WTC11 (cell line): ENCODE measurements around the gene NECAB3. TPM values are rescaled to one million over a fixed set of nuclear protein-coding genes. Genes with fewer than 3 reads are reported as not detected.
A peak's percentile ranks its signal among the peaks of the same experiment; 100 is the strongest.

Source experiments
- CBFB ChIP-seq: sonication (generic); formaldehyde crosslinking; IDR thresholded peaks from 2 replicates; pipeline ENCODE4 v1.8.1; 2022; ENCODE audit warnings: mild to moderate bottlenecking, low read depth, missing genetic modification reagents
- E2F5 ChIP-seq: sonication (generic); formaldehyde crosslinking; IDR thresholded peaks from 2 replicates; pipeline ENCODE4 v1.8.1; 2022; ENCODE audit warnings: mild to moderate bottlenecking, moderate library complexity, missing genetic modification reagents
- ETV6 ChIP-seq: sonication (generic); formaldehyde crosslinking; IDR thresholded peaks from 2 replicates; pipeline ENCODE4 v1.8.1; 2022; ENCODE audit warnings: mild to moderate bottlenecking, missing genetic modification reagents
- FOXK1 ChIP-seq: sonication (generic); formaldehyde crosslinking; IDR thresholded peaks from 2 replicates; pipeline ENCODE4 v1.8.0; 2022; ENCODE audit warnings: mild to moderate bottlenecking, moderate library complexity, missing genetic modification reagents
- FOXP1 ChIP-seq: sonication (generic); formaldehyde crosslinking; IDR thresholded peaks from 2 replicates; pipeline ENCODE4 v1.8.0; 2022; ENCODE audit warnings: missing genetic modification reagents, mild to moderate bottlenecking, moderate library complexity, borderline replicate concordance
- MYBL2 ChIP-seq: sonication (generic); formaldehyde crosslinking; IDR thresholded peaks from 2 replicates; pipeline ENCODE4 v1.8.1; 2023; ENCODE audit warnings: mild to moderate bottlenecking, moderate library complexity, missing genetic modification reagents
- NR3C1 ChIP-seq: sonication (generic); formaldehyde crosslinking; conservative IDR thresholded peaks from 2 replicates; pipeline ENCODE4 v1.8.1; 2023; ENCODE audit warnings: low read depth, mild to moderate bottlenecking, missing genetic modification reagents
- OVOL2 ChIP-seq: fragments of 250-450 bp; sonication (Bioruptor Pico); IDR thresholded peaks from 2 replicates; pipeline ENCODE4 v1.9.0; 2021; ENCODE audit warnings: mild to moderate bottlenecking, borderline replicate concordance
- SOX15 ChIP-seq: fragments of 250-450 bp; sonication (Bioruptor Pico); IDR thresholded peaks from 2 replicates; pipeline ENCODE4 v1.9.0; 2021; ENCODE audit warnings: mild to moderate bottlenecking
- ZBTB21 ChIP-seq: sonication (generic); formaldehyde crosslinking; IDR thresholded peaks from 2 replicates; pipeline ENCODE4 v1.8.1; 2023; ENCODE audit warnings: mild to moderate bottlenecking, missing genetic modification reagents, borderline replicate concordance
- total RNA-seq: library from RNA; stranded (reverse); gene quantifications from 3 replicates; pipeline ENCODE4 v1.2.3, GENCODE V29; 2021
- TF ChIP-seq, protein P1 (sequence below): sonication (generic); formaldehyde crosslinking; IDR thresholded peaks from 2 replicates; pipeline ENCODE4 v1.8.1; 2023; ENCODE audit warnings: mild to moderate bottlenecking, moderate library complexity, missing genetic modification reagents
- TF ChIP-seq, protein P2 (sequence below): fragments of 250-450 bp; sonication (Bioruptor Pico); IDR thresholded peaks from 2 replicates; pipeline ENCODE4 v1.9.0; 2021; ENCODE audit warnings: moderate library complexity, mild to moderate bottlenecking, inconsistent platforms, borderline replicate concordance
- TF ChIP-seq, protein P3 (sequence below): sonication (generic); formaldehyde crosslinking; IDR thresholded peaks from 2 replicates; pipeline ENCODE4 v1.8.0; 2023; ENCODE audit warnings: missing genetic modification reagents, mild to moderate bottlenecking, borderline replicate concordance
- TF ChIP-seq, protein P4 (sequence below): sonication (generic); formaldehyde crosslinking; IDR thresholded peaks from 2 replicates; pipeline ENCODE4 v1.8.1; 2022; ENCODE audit warnings: missing genetic modification reagents, borderline replicate concordance
- TF ChIP-seq, protein P5 (sequence below): sonication (generic); formaldehyde crosslinking; conservative IDR thresholded peaks from 2 replicates; pipeline ENCODE4 v1.8.1; 2022; ENCODE audit warnings: mild to moderate bottlenecking, missing genetic modification reagents
- TF ChIP-seq, protein P6 (sequence below): sonication (generic); formaldehyde crosslinking; IDR thresholded peaks from 2 replicates; pipeline ENCODE4 v1.8.0; 2022; ENCODE audit warnings: mild to moderate bottlenecking, missing genetic modification reagents

The NECAB3 gene
- total RNA-seq, 1 experiment from 2014 or later, result 38.0 TPM

- TF ChIP-seq, protein P1, sequence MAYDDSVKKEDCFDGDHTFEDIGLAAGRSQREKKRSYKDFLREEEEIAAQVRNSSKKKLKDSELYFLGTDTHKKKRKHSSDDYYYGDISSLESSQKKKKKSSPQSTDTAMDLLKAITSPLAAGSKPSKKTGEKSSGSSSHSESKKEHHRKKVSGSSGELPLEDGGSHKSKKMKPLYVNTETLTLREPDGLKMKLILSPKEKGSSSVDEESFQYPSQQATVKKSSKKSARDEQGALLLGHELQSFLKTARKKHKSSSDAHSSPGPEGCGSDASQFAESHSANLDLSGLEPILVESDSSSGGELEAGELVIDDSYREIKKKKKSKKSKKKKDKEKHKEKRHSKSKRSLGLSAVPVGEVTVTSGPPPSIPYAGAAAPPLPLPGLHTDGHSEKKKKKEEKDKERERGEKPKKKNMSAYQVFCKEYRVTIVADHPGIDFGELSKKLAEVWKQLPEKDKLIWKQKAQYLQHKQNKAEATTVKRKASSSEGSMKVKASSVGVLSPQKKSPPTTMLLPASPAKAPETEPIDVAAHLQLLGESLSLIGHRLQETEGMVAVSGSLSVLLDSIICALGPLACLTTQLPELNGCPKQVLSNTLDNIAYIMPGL (CRISPR knock-in tag), result peak; percentile 45; the same call in 1 of the 2 replicates
- TF ChIP-seq CBFB (CRISPR knock-in tag) (peak; percentile 92; the same call in 1 of the 2 replicates), ETV6 (CRISPR knock-in tag) (peak; percentile 76), FOXP1 (CRISPR knock-in tag) (peak; percentile 17; the same call in 1 of the 2 replicates), E2F5 (CRISPR knock-in tag) (peak; percentile 64; the same call in 1 of the 2 replicates), NR3C1 (CRISPR knock-in tag) (0 out of 2 replicates have a peak, but pooled peaks have one; percentile 69), MYBL2 (CRISPR knock-in tag) (peak; percentile 40; the same call in 1 of the 2 replicates), SOX15 (CRISPR knock-in tag) (no peak), FOXK1 (CRISPR knock-in tag) (peak; percentile 58; the same call in 1 of the 2 replicates), OVOL2 (CRISPR knock-in tag) (no peak), ZBTB21 (CRISPR knock-in tag) (peak; percentile 72; the same call in 1 of the 2 replicates)
- TF ChIP-seq, protein P2, sequence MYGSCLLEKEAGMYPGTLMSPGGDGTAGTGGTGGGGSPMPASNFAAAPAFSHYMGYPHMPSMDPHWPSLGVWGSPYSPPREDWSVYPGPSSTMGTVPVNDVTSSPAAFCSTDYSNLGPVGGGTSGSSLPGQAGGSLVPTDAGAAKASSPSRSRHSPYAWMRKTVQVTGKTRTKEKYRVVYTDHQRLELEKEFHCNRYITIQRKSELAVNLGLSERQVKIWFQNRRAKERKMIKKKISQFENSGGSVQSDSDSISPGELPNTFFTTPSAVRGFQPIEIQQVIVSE (CRISPR knock-in tag), result no peak
- TF ChIP-seq, protein P3, sequence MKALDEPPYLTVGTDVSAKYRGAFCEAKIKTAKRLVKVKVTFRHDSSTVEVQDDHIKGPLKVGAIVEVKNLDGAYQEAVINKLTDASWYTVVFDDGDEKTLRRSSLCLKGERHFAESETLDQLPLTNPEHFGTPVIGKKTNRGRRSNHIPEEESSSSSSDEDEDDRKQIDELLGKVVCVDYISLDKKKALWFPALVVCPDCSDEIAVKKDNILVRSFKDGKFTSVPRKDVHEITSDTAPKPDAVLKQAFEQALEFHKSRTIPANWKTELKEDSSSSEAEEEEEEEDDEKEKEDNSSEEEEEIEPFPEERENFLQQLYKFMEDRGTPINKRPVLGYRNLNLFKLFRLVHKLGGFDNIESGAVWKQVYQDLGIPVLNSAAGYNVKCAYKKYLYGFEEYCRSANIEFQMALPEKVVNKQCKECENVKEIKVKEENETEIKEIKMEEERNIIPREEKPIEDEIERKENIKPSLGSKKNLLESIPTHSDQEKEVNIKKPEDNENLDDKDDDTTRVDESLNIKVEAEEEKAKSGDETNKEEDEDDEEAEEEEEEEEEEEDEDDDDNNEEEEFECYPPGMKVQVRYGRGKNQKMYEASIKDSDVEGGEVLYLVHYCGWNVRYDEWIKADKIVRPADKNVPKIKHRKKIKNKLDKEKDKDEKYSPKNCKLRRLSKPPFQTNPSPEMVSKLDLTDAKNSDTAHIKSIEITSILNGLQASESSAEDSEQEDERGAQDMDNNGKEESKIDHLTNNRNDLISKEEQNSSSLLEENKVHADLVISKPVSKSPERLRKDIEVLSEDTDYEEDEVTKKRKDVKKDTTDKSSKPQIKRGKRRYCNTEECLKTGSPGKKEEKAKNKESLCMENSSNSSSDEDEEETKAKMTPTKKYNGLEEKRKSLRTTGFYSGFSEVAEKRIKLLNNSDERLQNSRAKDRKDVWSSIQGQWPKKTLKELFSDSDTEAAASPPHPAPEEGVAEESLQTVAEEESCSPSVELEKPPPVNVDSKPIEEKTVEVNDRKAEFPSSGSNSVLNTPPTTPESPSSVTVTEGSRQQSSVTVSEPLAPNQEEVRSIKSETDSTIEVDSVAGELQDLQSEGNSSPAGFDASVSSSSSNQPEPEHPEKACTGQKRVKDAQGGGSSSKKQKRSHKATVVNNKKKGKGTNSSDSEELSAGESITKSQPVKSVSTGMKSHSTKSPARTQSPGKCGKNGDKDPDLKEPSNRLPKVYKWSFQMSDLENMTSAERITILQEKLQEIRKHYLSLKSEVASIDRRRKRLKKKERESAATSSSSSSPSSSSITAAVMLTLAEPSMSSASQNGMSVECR (CRISPR knock-in tag), result peak; percentile 91
- TF ChIP-seq, protein P4, sequence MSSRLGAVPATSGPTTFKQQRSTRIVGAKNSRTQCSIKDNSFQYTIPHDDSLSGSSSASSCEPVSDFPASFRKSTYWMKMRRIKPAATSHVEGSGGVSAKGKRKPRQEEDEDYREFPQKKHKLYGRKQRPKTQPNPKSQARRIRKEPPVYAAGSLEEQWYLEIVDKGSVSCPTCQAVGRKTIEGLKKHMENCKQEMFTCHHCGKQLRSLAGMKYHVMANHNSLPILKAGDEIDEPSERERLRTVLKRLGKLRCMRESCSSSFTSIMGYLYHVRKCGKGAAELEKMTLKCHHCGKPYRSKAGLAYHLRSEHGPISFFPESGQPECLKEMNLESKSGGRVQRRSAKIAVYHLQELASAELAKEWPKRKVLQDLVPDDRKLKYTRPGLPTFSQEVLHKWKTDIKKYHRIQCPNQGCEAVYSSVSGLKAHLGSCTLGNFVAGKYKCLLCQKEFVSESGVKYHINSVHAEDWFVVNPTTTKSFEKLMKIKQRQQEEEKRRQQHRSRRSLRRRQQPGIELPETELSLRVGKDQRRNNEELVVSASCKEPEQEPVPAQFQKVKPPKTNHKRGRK (CRISPR knock-in tag), result no peak
- TF ChIP-seq, protein P5, sequence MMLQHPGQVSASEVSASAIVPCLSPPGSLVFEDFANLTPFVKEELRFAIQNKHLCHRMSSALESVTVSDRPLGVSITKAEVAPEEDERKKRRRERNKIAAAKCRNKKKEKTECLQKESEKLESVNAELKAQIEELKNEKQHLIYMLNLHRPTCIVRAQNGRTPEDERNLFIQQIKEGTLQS (CRISPR knock-in tag), result no peak
- TF ChIP-seq, protein P6, sequence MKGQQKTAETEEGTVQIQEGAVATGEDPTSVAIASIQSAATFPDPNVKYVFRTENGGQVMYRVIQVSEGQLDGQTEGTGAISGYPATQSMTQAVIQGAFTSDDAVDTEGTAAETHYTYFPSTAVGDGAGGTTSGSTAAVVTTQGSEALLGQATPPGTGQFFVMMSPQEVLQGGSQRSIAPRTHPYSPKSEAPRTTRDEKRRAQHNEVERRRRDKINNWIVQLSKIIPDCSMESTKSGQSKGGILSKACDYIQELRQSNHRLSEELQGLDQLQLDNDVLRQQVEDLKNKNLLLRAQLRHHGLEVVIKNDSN (CRISPR knock-in tag), result peak; percentile 42; the same call in 1 of the 2 replicates
Measured at GRCh38 chr20:33663161-33664084, 10.8 kb downstream of the NECAB3 start (continued).
